ENCODE results near the gene KIF1A.

KIF1A gene

GRCh38 chr2:240767341-240767740 lies 52.7 kb downstream of the KIF1A start:
- DNase-seq (ENCODE audit: low read depth): no peak

GRCh38 chr2:240766072-240766471 lies 53.9 kb downstream of the KIF1A start:
- DNase-seq (ENCODE audit: low read depth): no peak

GRCh38 chr2:240765007-240765406 lies 55.0 kb downstream of the KIF1A start:
- DNase-seq (ENCODE audit: low read depth): no peak

- no peak for DNase-seq (ENCODE audit: low read depth)
These were observed 55.4 kb downstream of the KIF1A start for GRCh38 chr2:240764605-240765004.

- DNase-seq (ENCODE audit: low read depth): no peak
These were observed 57.0 kb downstream of the KIF1A start for GRCh38 chr2:240762971-240763370.

- DNase-seq (ENCODE audit: low read depth): no peak
These were observed 57.8 kb downstream of the KIF1A start for GRCh38 chr2:240762249-240762648.

- no peak for DNase-seq (ENCODE audit: low read depth)
These were observed 59.3 kb downstream of the KIF1A start for GRCh38 chr2:240760576-240761246.

- no peak for DNase-seq (ENCODE audit: low read depth)
These were observed 59.9 kb downstream of the KIF1A start for GRCh38 chr2:240760121-240760520.

- DNase-seq (ENCODE audit: low read depth): no peak
These were observed 60.6 kb downstream of the KIF1A start for GRCh38 chr2:240759459-240759858.

- no peak for DNase-seq (ENCODE audit: low read depth)
These were observed 62.9 kb downstream of the KIF1A start for GRCh38 chr2:240757086-240757614.

GRCh38 chr2:240752209-240752608 lies 67.8 kb downstream of the KIF1A start:
- DNase-seq (ENCODE audit: low read depth): no peak

GRCh38 chr2:240750409-240750808 lies 69.6 kb downstream of the KIF1A start:
- DNase-seq (ENCODE audit: low read depth): no peak

- no peak for DNase-seq (ENCODE audit: low read depth)
These were observed 70.5 kb downstream of the KIF1A start for GRCh38 chr2:240749516-240749915.

GRCh38 chr2:240747256-240747655 lies 72.8 kb downstream of the KIF1A start:
- DNase-seq (ENCODE audit: low read depth): no peak

- DNase-seq (ENCODE audit: low read depth): no peak
These were observed 73.3 kb downstream of the KIF1A start for GRCh38 chr2:240746671-240747070.

- DNase-seq (ENCODE audit: low read depth): no peak
These were observed 74.1 kb downstream of the KIF1A start for GRCh38 chr2:240745962-240746361.

- no peak for DNase-seq (ENCODE audit: low read depth)
These were observed 74.6 kb downstream of the KIF1A start for GRCh38 chr2:240745456-240745855.

GRCh38 chr2:240742602-240743095 lies 77.4 kb downstream of the KIF1A start:
- no peak for DNase-seq (ENCODE audit: low read depth)

GRCh38 chr2:240741091-240741490 lies 78.9 kb downstream of the KIF1A start:
- DNase-seq (ENCODE audit: low read depth): no peak

- no peak for DNase-seq (ENCODE audit: low read depth)
These were observed 80.2 kb downstream of the KIF1A start for GRCh38 chr2:240739797-240740196.

- no peak for DNase-seq (ENCODE audit: low read depth)
These were observed 82.1 kb downstream of the KIF1A start for GRCh38 chr2:240737958-240738357.

GRCh38 chr2:240737512-240737911 lies 82.5 kb downstream of the KIF1A start:
- DNase-seq (ENCODE audit: low read depth): no peak

GRCh38 chr2:240736281-240737250 lies 83.5 kb downstream of the KIF1A start:
- DNase-seq (ENCODE audit: low read depth): no peak

All from CMK (cell line).